ENCODE data around the gene ORM1.

The ORM1 gene

GRCh38 chr9:114282104-114282485, 40.8 kb upstream of the ORM1 start:
- no peak for DNase-seq (ENCODE audit: insufficient read length)
- TF ChIP-seq TAF1 (IDR thresholded peaks at IDR 0.05; ENCODE audit: borderline replicate concordance, low read depth, low read length), result no peak
- no peak for FAIRE-seq

GRCh38 chr9:114282507-114282906, 40.4 kb upstream of the ORM1 start:
- no peak for FAIRE-seq
- TF ChIP-seq TAF1 (IDR thresholded peaks at IDR 0.05; ENCODE audit: borderline replicate concordance, low read depth, low read length) (no peak), POLR2A (IDR thresholded peaks at IDR 0.05; ENCODE audit: low read depth, low read length) (no peak), POLR2AphosphoS5 (IDR thresholded peaks at IDR 0.05; ENCODE audit: low read depth, low read length) (no peak)
- no peak for DNase-seq (ENCODE audit: insufficient read length)

DNA sequence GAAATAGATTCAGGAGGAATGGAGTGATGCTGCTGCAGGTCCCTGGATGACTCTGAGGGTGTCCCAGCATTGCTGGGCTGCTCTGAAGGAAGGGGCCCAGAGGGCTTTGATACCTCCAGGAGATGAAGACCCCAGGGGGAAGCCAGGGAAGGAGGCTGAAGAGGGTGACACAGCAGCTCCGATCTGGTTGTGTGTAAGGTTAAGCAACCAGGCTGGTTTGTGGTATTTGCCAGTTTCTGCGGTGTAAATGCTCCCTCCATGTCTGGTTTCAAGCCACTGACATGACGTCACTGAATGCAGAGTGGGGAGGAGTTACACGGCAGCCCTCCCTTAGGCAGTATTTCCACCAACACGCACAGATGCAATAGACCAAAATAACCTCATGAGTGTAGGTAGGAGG, 40.0 kb upstream of the ORM1 start:
- DNase-seq (ENCODE audit: insufficient read length), result no peak
- no peak for FAIRE-seq
- TF ChIP-seq POLR2A (IDR thresholded peaks at IDR 0.05; ENCODE audit: low read depth, low read length) (no peak), POLR2AphosphoS5 (IDR thresholded peaks at IDR 0.05; ENCODE audit: low read depth, low read length) (no peak), TAF1 (IDR thresholded peaks at IDR 0.05; ENCODE audit: borderline replicate concordance, low read depth, low read length) (no peak)

- FAIRE-seq (no peak), DNase-seq (ENCODE audit: insufficient read length) (no peak)
- TF ChIP-seq POLR2AphosphoS5 (IDR thresholded peaks at IDR 0.05; ENCODE audit: low read depth, low read length), result no peak
Observed at GRCh38 chr9:114283551-114284111, 39.3 kb upstream of the ORM1 start.

GRCh38 chr9:114284316-114285060, 38.4 kb upstream of the ORM1 start:
- FAIRE-seq, result no peak
- TF ChIP-seq POLR2A (IDR thresholded peaks at IDR 0.05; ENCODE audit: low read depth, low read length), result no peak
- no peak for DNase-seq (ENCODE audit: insufficient read length)

DNA sequence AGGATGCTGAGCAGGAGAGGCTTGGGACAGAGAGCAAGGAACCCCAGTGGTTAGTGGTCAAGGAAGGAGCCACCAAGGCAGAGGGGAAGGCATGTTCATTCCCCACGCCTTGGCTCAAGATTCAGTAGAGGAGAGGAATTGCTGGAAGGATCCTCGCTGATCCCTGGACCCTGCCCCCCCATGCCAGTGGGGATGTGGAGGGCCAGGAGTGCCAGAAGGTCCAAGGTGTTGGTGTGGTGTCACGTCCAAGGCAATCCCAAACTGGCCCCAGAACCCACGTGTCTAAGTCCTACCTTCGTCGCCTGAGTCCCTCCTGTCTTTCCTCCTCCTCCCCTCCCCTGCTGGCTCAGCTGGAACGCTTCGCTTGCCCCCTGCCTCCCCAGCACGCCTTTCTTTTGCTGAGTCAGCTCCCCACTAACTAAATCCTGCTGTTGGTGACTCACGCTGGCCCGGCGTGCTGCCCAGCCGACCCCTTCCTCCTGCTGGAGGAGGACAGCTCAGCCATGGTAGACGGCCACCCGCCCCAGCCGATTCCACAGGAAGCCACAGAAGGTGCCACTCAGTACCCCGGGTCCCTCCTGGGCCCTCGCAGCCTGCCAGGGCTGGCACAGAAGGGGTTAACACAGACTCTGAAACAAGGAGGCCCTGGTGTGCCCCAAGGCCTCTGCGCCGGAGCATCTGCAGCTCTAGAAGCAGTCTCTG, 37.6 kb upstream of the ORM1 start:
- DNase-seq (ENCODE audit: insufficient read length), result no peak
- TF ChIP-seq POLR2AphosphoS5 (IDR thresholded peaks at IDR 0.05; ENCODE audit: low read depth, low read length), result no peak
- no peak for FAIRE-seq

DNA sequence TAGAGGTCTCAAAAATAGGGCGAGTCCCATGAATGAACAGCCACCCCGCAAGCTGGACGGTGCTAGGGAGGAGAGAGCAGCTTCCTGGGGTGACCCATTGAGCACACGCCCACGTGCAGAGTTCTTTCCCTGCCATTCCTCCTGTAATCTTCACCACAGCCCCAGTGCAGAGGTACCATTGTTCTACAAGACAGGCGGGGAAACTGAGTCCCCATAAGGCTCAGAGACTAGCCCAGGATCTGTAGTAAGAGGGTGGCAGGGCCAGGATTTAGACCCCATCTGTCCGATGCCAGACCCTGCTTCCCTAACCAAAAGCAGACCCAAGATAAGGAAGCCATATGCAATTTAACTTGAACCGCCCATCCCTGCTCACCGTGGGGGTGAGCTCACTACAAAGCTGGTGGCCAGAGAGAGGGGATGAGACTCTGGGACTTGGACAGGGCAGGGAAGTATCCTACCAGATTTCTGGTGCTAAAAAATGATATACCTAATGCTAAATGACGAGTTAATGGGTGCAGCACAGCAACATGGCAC, 36.7 kb upstream of the ORM1 start:
- DNase-seq (ENCODE audit: insufficient read length) (no peak), FAIRE-seq (no peak)
- TF ChIP-seq TAF1 (IDR thresholded peaks at IDR 0.05; ENCODE audit: borderline replicate concordance, low read depth, low read length), result no peak
- TF ChIP-seq POLR2A (IDR thresholded peaks at IDR 0.05; ENCODE audit: low read depth, low read length), result no peak
- TF ChIP-seq POLR2AphosphoS5 (IDR thresholded peaks at IDR 0.05; ENCODE audit: low read depth, low read length), result no peak

DNA sequence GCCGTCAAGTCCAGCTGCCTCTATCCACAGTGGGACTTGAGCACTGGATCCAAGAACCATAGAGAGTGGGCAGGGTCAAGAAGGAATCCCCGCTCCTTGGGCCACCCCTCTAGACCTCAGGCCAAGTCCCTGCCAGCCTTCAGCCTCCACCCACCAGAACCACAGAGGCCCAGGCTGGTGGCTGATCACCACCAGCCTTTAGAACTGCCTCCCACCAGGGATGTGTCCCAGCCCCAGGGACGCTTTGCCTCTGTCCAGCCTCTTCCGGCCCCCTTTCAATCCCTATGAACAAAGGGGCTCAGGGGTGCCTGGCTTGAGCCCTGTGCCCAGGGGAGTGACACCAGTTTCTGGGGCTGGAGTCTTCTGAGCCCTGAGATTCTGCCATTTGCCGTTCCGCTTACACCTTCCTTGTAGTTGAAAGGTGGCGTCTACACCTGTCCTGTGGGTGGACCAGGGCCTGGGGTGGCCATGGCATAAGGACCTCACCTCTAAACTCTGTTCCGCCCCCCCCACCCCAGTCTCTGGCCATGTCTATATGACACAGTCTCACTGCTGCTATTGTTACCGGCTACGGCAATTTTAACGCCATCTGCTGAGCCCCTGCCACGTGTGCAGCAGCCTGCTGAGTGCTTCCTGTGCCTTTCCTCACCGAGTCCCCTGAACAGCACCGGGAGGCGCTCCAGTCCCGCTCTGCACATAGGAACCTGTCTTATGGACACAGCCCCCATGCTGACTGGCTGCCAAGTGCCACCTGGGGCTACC, 35.7 kb upstream of the ORM1 start:
- FAIRE-seq, result no peak
- DNase-seq (ENCODE audit: insufficient read length), result no peak
- TF ChIP-seq POLR2AphosphoS5 (IDR thresholded peaks at IDR 0.05; ENCODE audit: low read depth, low read length) (no peak), TAF1 (IDR thresholded peaks at IDR 0.05; ENCODE audit: borderline replicate concordance, low read depth, low read length) (no peak), POLR2A (IDR thresholded peaks at IDR 0.05; ENCODE audit: low read depth, low read length) (no peak)

DNA sequence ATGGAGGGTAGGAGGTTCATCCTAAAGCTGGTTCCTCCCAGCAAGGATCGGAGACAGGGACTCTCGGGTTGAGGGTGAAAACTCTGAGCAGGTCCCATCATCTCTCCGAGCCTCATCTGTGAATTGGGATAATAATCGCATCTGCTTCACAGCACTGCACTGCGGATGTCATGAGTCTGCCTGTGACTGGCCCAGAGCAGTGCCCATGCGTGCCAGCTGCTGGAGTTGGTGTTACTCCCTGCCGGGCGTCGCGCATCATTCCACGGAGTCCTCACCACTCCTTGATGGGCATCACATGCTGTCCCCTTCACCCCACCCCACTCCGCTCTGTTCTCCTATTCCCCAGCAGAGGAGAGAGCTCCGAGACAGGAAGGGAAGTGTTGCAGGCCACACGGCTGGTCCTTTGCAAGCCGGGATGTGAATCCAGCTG, 35.1 kb upstream of the ORM1 start:
- TF ChIP-seq TAF1 (IDR thresholded peaks at IDR 0.05; ENCODE audit: borderline replicate concordance, low read depth, low read length), result no peak
- TF ChIP-seq POLR2AphosphoS5 (IDR thresholded peaks at IDR 0.05; ENCODE audit: low read depth, low read length), result no peak
- no peak for TF ChIP-seq POLR2A (IDR thresholded peaks at IDR 0.05; ENCODE audit: low read depth, low read length)
- no peak for DNase-seq (ENCODE audit: insufficient read length)
- no peak for FAIRE-seq

DNA sequence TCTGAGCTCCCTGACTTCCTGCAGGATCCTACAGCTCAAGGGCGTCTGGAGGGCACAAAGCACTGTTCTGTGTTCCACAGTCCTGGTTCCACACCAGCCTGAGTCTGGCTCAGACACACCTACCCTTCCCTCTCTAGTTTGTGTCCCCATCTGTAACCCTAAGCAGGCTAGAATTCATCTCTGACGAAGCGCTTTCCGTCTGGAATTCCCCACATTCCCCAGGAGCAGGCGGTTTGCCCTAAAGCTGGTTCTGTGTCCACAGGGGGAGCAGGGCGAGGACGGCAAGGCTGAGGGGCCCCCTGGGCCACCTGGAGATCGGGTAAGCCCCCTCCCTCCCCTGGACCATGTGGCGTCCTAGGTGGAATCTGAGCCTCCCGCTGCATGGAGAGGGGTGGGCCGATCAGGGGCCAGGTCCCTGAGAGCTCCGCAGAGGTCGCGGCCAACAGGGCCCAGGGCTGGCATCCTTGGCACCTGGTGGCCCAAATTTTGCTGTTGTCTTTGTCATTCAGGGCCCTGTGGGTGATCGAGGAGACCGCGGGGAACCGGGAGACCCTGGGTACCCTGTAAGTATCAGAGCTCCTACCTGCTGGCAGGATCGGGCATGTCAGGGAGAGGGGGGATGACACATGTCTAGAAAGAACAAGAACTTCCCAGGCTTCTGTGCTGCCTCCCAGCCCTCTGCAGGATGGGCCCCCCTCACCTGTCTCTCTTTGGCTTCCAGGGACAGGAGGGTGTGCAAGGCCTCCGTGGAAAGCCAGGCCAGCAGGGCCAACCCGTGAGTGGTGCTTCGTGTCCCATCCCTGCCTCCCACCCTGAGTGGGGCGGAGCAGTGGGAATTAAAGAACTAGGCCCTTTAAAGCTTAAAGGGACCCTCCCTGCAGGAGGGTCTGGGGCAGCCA, 34.5 kb upstream of the ORM1 start:
- TF ChIP-seq POLR2AphosphoS5 (IDR thresholded peaks at IDR 0.05; ENCODE audit: low read depth, low read length) (no peak), TAF1 (IDR thresholded peaks at IDR 0.05; ENCODE audit: borderline replicate concordance, low read depth, low read length) (no peak), POLR2A (IDR thresholded peaks at IDR 0.05; ENCODE audit: low read depth, low read length) (no peak)
- no peak for FAIRE-seq
- no peak for DNase-seq (ENCODE audit: insufficient read length)

- DNase-seq (ENCODE audit: insufficient read length), result no peak
- TF ChIP-seq TAF1 (IDR thresholded peaks at IDR 0.05; ENCODE audit: borderline replicate concordance, low read depth, low read length) (no peak), POLR2AphosphoS5 (IDR thresholded peaks at IDR 0.05; ENCODE audit: low read depth, low read length) (no peak), POLR2A (IDR thresholded peaks at IDR 0.05; ENCODE audit: low read depth, low read length) (no peak)
- no peak for FAIRE-seq
Observed at GRCh38 chr9:114289106-114289505, 33.8 kb upstream of the ORM1 start.

Data from GM12892 (cell line).